IMR-90 (cell line): Measurements from ENCODE around the gene SRSF4. TPM values are rescaled to one million over a fixed set of nuclear protein-coding genes. Genes with fewer than 3 reads are reported as not detected.

ENCODE experiments used
- ATAC-seq: fragments of 200-7000 bp; cut with Tn5 transposase; 2 replicates; pipeline ENCODE4 v1.9.1; 2020; ENCODE audit warnings: low read depth, mild to moderate bottlenecking, moderate library complexity
- BruUV-seq: library from RNA; stranded (reverse); fragments of 400-500 nt; replicated peaks from 2 replicates; lab custom pipeline; 2021; lab: Mats Ljungman, UMichigan
- CTCF ChIA-PET: fragments of 300-600 bp; formaldehyde crosslinking; extraction: SDS; loops from one replicate; lab custom pipeline; 2021; ENCODE audit warnings: antibody characterized with exemption; lab: Yijun Ruan, JAX
- POLR2A ChIA-PET: fragments of 300-600 bp; sonication (Branson Sonifier 250); formaldehyde crosslinking; loops from one replicate; lab custom pipeline; 2022; ENCODE audit warnings: antibody characterized with exemption; ENCODE audit not compliant: unreplicated experiment; lab: Charles Lee
- DNase-seq: peaks from one replicate; pipeline ENCODE4 v3.0.0; 2013
- H2AFZ ChIP-seq: replicated peaks from 2 replicates; pipeline ENCODE3; 2013; ENCODE audit warnings: low read length, mild to moderate bottlenecking; ENCODE audit not compliant: poor library complexity
- H2AK5ac ChIP-seq: 2 replicates; pipeline ENCODE4 v1.6.1; 2013; ENCODE audit warnings: low read depth, low read length, inconsistent platforms
- H2AK9ac ChIP-seq: replicated peaks from 2 replicates; pipeline ENCODE3; 2013; ENCODE audit warnings: mild to moderate bottlenecking, low read depth, low read length, moderate library complexity; ENCODE audit not compliant: poor library complexity
- H2BK120ac ChIP-seq: 2 replicates; pipeline ENCODE4 v1.6.1; 2013; ENCODE audit warnings: low read depth, low read length, inconsistent platforms
- H2BK15ac ChIP-seq: 3 replicates; pipeline ENCODE4 v1.6.1; 2013; ENCODE audit warnings: low read depth, low read length, inconsistent platforms
- H2BK20ac ChIP-seq: 2 replicates; pipeline ENCODE4 v1.6.1; 2013; ENCODE audit warnings: low read depth, mild to moderate bottlenecking, inconsistent platforms, low read length, moderate library complexity
- H2BK5ac ChIP-seq: 2 replicates; pipeline ENCODE4 v1.6.1; 2013; ENCODE audit warnings: mild to moderate bottlenecking, low read depth, low read length, inconsistent platforms; ENCODE audit not compliant: poor library complexity, severe bottlenecking
- H3K14ac ChIP-seq: replicated peaks from 2 replicates; pipeline ENCODE4 v1.6.1; 2013; ENCODE audit warnings: low read depth, low read length, inconsistent platforms
- H3K18ac ChIP-seq: 2 replicates; pipeline ENCODE4 v1.6.1; 2013; ENCODE audit warnings: low read depth, low read length, control low read depth
- H3K23ac ChIP-seq: 2 replicates; pipeline ENCODE4 v1.6.1; 2013; ENCODE audit warnings: low read depth, low read length, inconsistent platforms
- H3K27ac ChIP-seq: 2 replicates; pipeline ENCODE4 v1.5.1; 2013; ENCODE audit warnings: mild to moderate bottlenecking, control low read depth, low read length; ENCODE audit not compliant: insufficient read depth
- H3K27me3 ChIP-seq: 2 replicates; pipeline ENCODE4 v1.6.1; 2013; ENCODE audit warnings: low read length; ENCODE audit not compliant: control insufficient read depth, insufficient read depth
- H3K36me3 ChIP-seq: 2 replicates; pipeline ENCODE4 v1.6.1; 2013; ENCODE audit warnings: low read length, mixed read lengths; ENCODE audit not compliant: control insufficient read depth, insufficient read depth
- H3K4ac ChIP-seq: 2 replicates; pipeline ENCODE4 v1.6.1; 2013; ENCODE audit warnings: low read depth, low read length, inconsistent platforms
- H3K4me1 ChIP-seq: 2 replicates; pipeline ENCODE4 v1.6.1; 2013; ENCODE audit warnings: low read length, mixed read lengths; ENCODE audit not compliant: control insufficient read depth, insufficient read depth
- H3K4me2 ChIP-seq: 2 replicates; pipeline ENCODE4 v1.6.1; 2013; ENCODE audit warnings: low read depth, mild to moderate bottlenecking, control low read depth, low read length, moderate library complexity
- H3K4me3 ChIP-seq: 2 replicates; pipeline ENCODE4 v1.5.1; 2013; ENCODE audit warnings: low read depth, mild to moderate bottlenecking, control low read depth, low read length, moderate library complexity; ENCODE audit not compliant: insufficient read depth
- H3K56ac ChIP-seq: 2 replicates; pipeline ENCODE4 v1.6.1; 2013; ENCODE audit warnings: low read length, inconsistent platforms; ENCODE audit not compliant: insufficient read depth; ENCODE audit errors: extremely low read depth
- H3K79me1 ChIP-seq, 2 experiments: 2 replicates each; pipeline ENCODE4 v1.6.1; 2013; ENCODE audit warnings: low read length in 2 of 2, inconsistent platforms in 1 of 2, low read depth in 1 of 2
- H3K9ac ChIP-seq: 2 replicates; pipeline ENCODE4 v1.6.1; 2013; ENCODE audit warnings: low read depth, low read length, control low read depth
- H3K9me1 ChIP-seq: 2 replicates; pipeline ENCODE4 v1.6.1; 2013; ENCODE audit warnings: low read length, inconsistent platforms; ENCODE audit not compliant: insufficient read depth
- H3K9me3 ChIP-seq: 2 replicates; pipeline ENCODE4 v1.6.1; 2013; ENCODE audit warnings: low read length; ENCODE audit not compliant: control insufficient read depth, insufficient read depth
- H4K20me1 ChIP-seq: 2 replicates; pipeline ENCODE4 v1.6.1; 2013; ENCODE audit warnings: low read length, inconsistent platforms; ENCODE audit not compliant: insufficient read depth
- H4K5ac ChIP-seq: 2 replicates; pipeline ENCODE4 v1.6.1; 2013; ENCODE audit warnings: mild to moderate bottlenecking, low read depth, low read length, control low read depth
- H4K8ac ChIP-seq, 2 experiments: 2 replicates each; pipeline ENCODE4 v1.6.1; 2013; ENCODE audit warnings: low read depth in 2 of 2, low read length in 2 of 2, control low read depth in 1 of 2, inconsistent platforms in 1 of 2
- H4K91ac ChIP-seq: 2 replicates; pipeline ENCODE4 v1.6.1; 2013; ENCODE audit warnings: low read depth, low read length, inconsistent platforms; ENCODE audit not compliant: insufficient read depth
- BHLHE40 ChIP-seq: fragments of 150-350 bp; IDR thresholded peaks from 2 replicates; pipeline ENCODE4 v1.6.1; 2016; ENCODE audit warnings: mild to moderate bottlenecking, low read depth, low read length
- CEBPB ChIP-seq: IDR thresholded peaks from 2 replicates; pipeline ENCODE4 v1.6.1; 2012; ENCODE audit warnings: low read depth, low read length, improper control_type of control experiment
- CHD1 ChIP-seq: IDR thresholded peaks from 2 replicates; pipeline ENCODE4 v1.6.1; 2012; ENCODE audit warnings: low read depth, low read length, improper control_type of control experiment
- MAFK ChIP-seq: IDR thresholded peaks from 2 replicates; pipeline ENCODE4 v1.6.1; 2012; ENCODE audit warnings: low read depth, low read length, improper control_type of control experiment
- MAZ ChIP-seq: IDR thresholded peaks from 2 replicates; pipeline ENCODE4 v1.6.1; 2012; ENCODE audit warnings: low read depth, mild to moderate bottlenecking, low read length, improper control_type of control experiment, moderate library complexity, borderline replicate concordance
- NFE2L2 ChIP-seq: fragments of 150-350 bp; IDR thresholded peaks from 2 replicates; pipeline ENCODE4 v1.6.1; 2016; ENCODE audit warnings: low read depth, mild to moderate bottlenecking, low read length
- POLR2A ChIP-seq: IDR thresholded peaks from 2 replicates; pipeline ENCODE4 v1.6.1; 2012; ENCODE audit warnings: mild to moderate bottlenecking, low read depth, low read length
- RAD21 ChIP-seq: IDR thresholded peaks from 2 replicates; pipeline ENCODE4 v1.6.1; 2012; ENCODE audit warnings: low read length, improper control_type of control experiment
- RCOR1 ChIP-seq: IDR thresholded peaks from 2 replicates; pipeline ENCODE4 v1.6.1; 2012; ENCODE audit warnings: mild to moderate bottlenecking, low read length, improper control_type of control experiment; ENCODE audit not compliant: insufficient replicate concordance
- RFX5 ChIP-seq: IDR thresholded peaks from 2 replicates; pipeline ENCODE4 v1.8.0; 2012; ENCODE audit warnings: low read depth, mild to moderate bottlenecking, low read length, moderate library complexity
- SMC3 ChIP-seq: fragments of 150-350 bp; IDR thresholded peaks from 2 replicates; pipeline ENCODE4 v1.6.1; 2016; ENCODE audit warnings: low read depth, mild to moderate bottlenecking, antibody characterized with exemption, low read length, moderate library complexity
- WGBS, 2 experiments: methylation state at CpG; one replicate each; pipeline versions ENCODE4 v1.1.5 to v1.1.7; 2013; ENCODE audit warnings: missing lambda C conversion rate in 2 of 2; ENCODE audit not compliant: insufficient read length in 1 of 2; ENCODE audit errors: extremely low coverage in 2 of 2; 5-methylcytosine and 5-hydroxymethylcytosine counted together
- dilution Hi-C: fragments of 300-500 bp; cut with HindIII; formaldehyde crosslinking; loops from one replicate; pipeline ENCODE4 v1.14.3; 2018; ENCODE audit warnings: low sequenced_read_pairs; ENCODE audit not compliant: unreplicated experiment
- in situ Hi-C: fragments of 300-500 bp; cut with MboI; formaldehyde crosslinking; loops from 3 replicates; pipeline ENCODE4 v1.14.3; 2019; ENCODE audit warnings: low sequenced_read_pairs, inconsistent platforms, mixed read lengths
- intact Hi-C: fragments of 100-400 bp; cut with micrococcal nuclease; formaldehyde crosslinking; loops from 2 replicates; pipeline ENCODE4 v1.10.0; 2022
- polyA plus RNA-seq, 3 experiments: library from polyadenylated mRNA; depleted of rRNA; stranded (reverse); fragments of >200 nt; gene quantifications; 2 replicates each; pipeline ENCODE4 v1.2.3, GENCODE V29; 2012; ENCODE audit warnings: low replicate concordance in 1 of 3
- total RNA-seq: library from RNA; depleted of rRNA; stranded (reverse); fragments of >200 nt; gene quantifications from 2 replicates; pipeline ENCODE4 v1.2.3, GENCODE V29; 2012
- TF ChIP-seq, protein P1 (sequence below): conservative IDR thresholded peaks from 2 replicates; pipeline ENCODE4 v1.5.1; 2012; ENCODE audit warnings: mild to moderate bottlenecking, low read depth, low read length, improper control_type of control experiment
- TF ChIP-seq, protein P2 (sequence below): fragments of 150-350 bp; IDR thresholded peaks from 2 replicates; pipeline ENCODE4 v1.6.1; 2016; ENCODE audit warnings: low read depth, mild to moderate bottlenecking, low read length, moderate library complexity, borderline replicate concordance

SRSF4 gene
- total and polyA plus RNA-seq, 2 of the 4 experiments (the other 2 are of a cell fraction), result 20.8 to 48.5 TPM

DNA sequence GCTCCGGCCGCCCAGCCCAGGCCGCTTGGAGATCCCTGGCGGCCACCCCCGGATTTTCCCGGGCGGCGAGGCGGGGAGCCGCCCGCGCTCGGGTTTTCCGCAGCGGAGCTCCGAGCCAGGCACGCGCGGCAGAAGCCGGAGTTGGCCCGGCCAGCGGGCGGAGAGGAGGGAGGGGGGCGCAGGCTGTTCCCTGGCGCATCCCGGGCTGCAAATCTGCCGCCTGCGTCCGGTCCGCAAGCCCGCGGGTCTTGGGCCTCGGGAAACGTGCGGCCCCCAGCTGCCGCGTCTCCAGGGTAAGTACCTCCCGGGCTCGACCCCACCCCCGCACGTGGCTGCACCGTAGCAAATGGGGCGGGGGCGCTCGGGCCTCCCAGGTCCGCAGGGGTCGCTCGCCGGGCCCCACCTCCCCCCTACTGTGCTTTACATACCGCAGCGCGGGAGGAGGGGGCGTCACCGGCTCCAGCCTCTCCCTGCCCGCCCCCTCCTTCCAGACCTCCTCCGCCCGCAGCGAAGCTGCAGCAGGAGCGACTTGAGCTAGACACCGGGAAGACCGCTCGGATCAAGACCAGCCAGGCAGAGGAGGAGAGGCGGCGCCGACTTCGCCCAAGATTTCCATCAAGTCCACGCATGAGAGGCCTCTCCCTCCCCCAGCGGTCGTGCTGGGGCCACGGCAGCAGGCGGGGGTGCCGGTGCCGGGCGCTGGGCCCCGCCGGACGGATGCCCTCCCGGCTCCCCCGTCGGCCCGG, 59.6 kb downstream of the SRSF4 start:
- Histone ChIP-seq H2BK120ac (no peak overlapping the region; the same call in 1 of the 2 replicates), H3K27ac (peak overlapping the region; percentile 81), H3K4ac (peak overlapping the region; percentile 46; the same call in 1 of the 2 replicates), H2AFZ (peak overlapping the region; percentile 88), H4K20me1 (no peaks in the 10 kb centered on the region; the same call in 1 of the 2 replicates), H2BK20ac (no peak overlapping the region), H3K56ac (peak overlapping the region; percentile 10; the same call in 1 of the 2 replicates), H3K4me1 (peaks cover 17% of the 10 kb centered on the region), H3K4me2 (peak overlapping the region; percentile 69), H2BK15ac (no peak overlapping the region), H3K9ac (peak overlapping the region; percentile 67), H4K91ac (0 out of 2 replicates have a peak overlapping the region, but pooled peaks have one; percentile 59), H3K4me3 (peak overlapping the region; percentile 54), H3K36me3 (no peaks in the 10 kb centered on the region), H3K18ac (peak overlapping the region; percentile 37; the same call in 1 of the 2 replicates), H3K79me1 (peaks cover 0 to 13% of the 10 kb centered on the region in 2 experiments; a peak in 1 of 4 replicates), H2AK9ac (peak overlapping the region; percentile 99), H3K9me3 (no peaks in the 10 kb centered on the region), H4K5ac (no peak overlapping the region; the same call in 1 of the 2 replicates), H3K23ac (peak overlapping the region; percentile 24; the same call in 1 of the 2 replicates), H2BK5ac (peak overlapping the region; percentile 10), H3K14ac (peak overlapping the region; percentile 25; the same call in 1 of the 2 replicates), H3K9me1 (no peaks in the 10 kb centered on the region; the same call in 1 of the 2 replicates), H4K8ac (peak overlapping the region; percentile 3 to 84; a peak in 2 of 4 replicates), H2AK5ac (0 out of 2 replicates have a peak overlapping the region, but pooled peaks have one; percentile 24), H3K27me3 (no peaks in the 10 kb centered on the region)
- POLR2A ChIA-PET, result no interaction called here
- dilution Hi-C loops, result no loop called here
- ATAC-seq, result peak; percentile 5
- no TSS peak for BruUV-seq
- DNase-seq, result peak; percentile 14
- CTCF ChIA-PET, result interaction anchor here (0.7 kb wide), 1 partner anchor 92 kb away, joined by 3 read pairs; no protein-coding TSS in a partner anchor
- intact Hi-C loops, result loop anchor here (2.0 to 5.0 kb wide), 2 partner anchors 59 to 240 kb away; partner anchors contain the start of gene SRSF4
- in situ Hi-C loops, result no loop called here
- WGBS, 2 experiments, result 11% methylated on average over 36 of the region's 81 CpGs; no CpG with 5 or more reads in 1 of the 2 experiments
- TF ChIP-seq BHLHE40 (no peak), CEBPB (no peak), RCOR1 (no peak), MAFK (no peak), RAD21 (no peak), NFE2L2 (no peak), SMC3 (no peak), RFX5 (no peak), POLR2A (no peak), CHD1 (no peak), MAZ (no peak)
- TF ChIP-seq, protein P1, sequence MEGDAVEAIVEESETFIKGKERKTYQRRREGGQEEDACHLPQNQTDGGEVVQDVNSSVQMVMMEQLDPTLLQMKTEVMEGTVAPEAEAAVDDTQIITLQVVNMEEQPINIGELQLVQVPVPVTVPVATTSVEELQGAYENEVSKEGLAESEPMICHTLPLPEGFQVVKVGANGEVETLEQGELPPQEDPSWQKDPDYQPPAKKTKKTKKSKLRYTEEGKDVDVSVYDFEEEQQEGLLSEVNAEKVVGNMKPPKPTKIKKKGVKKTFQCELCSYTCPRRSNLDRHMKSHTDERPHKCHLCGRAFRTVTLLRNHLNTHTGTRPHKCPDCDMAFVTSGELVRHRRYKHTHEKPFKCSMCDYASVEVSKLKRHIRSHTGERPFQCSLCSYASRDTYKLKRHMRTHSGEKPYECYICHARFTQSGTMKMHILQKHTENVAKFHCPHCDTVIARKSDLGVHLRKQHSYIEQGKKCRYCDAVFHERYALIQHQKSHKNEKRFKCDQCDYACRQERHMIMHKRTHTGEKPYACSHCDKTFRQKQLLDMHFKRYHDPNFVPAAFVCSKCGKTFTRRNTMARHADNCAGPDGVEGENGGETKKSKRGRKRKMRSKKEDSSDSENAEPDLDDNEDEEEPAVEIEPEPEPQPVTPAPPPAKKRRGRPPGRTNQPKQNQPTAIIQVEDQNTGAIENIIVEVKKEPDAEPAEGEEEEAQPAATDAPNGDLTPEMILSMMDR, result no peak
- TF ChIP-seq, protein P2, sequence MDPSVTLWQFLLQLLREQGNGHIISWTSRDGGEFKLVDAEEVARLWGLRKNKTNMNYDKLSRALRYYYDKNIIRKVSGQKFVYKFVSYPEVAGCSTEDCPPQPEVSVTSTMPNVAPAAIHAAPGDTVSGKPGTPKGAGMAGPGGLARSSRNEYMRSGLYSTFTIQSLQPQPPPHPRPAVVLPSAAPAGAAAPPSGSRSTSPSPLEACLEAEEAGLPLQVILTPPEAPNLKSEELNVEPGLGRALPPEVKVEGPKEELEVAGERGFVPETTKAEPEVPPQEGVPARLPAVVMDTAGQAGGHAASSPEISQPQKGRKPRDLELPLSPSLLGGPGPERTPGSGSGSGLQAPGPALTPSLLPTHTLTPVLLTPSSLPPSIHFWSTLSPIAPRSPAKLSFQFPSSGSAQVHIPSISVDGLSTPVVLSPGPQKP, result no peak
